Liver (tissue), 9 donors: ENCODE measurements around the gene PTPN14. TPM values are rescaled to one million over a fixed set of nuclear protein-coding genes. Genes with fewer than 3 reads are reported as not detected.

ENCODE experiments used
- DNase-seq: peaks from one replicate; pipeline ENCODE4 v3.0.0-alpha.2; 2017; ENCODE audit warnings: low spot score
- H3K27ac ChIP-seq, 2 donors: one replicate each; pipeline ENCODE4 v1.7.0; 2013; ENCODE audit warnings: inconsistent platforms in 2 of 2, low read length in 2 of 2, control low read depth in 1 of 2, low read depth in 1 of 2, mild to moderate bottlenecking in 1 of 2
- H3K27me3 ChIP-seq, 4 donors: one replicate each; pipeline versions ENCODE4 v1.6.1 to v1.7.0; 2013; ENCODE audit warnings: low read length in 3 of 4, inconsistent platforms in 1 of 4, mild to moderate bottlenecking in 1 of 4, moderate library complexity in 1 of 4; ENCODE audit not compliant: control insufficient read depth in 4 of 4, insufficient read depth in 4 of 4
- H3K36me3 ChIP-seq, 4 donors: one replicate each; pipeline versions ENCODE4 v1.6.1 to v1.7.0; 2013; ENCODE audit warnings: low read length in 3 of 4, mild to moderate bottlenecking in 3 of 4, low read depth in 1 of 4, moderate library complexity in 1 of 4; ENCODE audit not compliant: control insufficient read depth in 4 of 4, insufficient read depth in 3 of 4
- H3K4me1 ChIP-seq, 4 donors: one replicate each; pipeline versions ENCODE4 v1.6.1 to v1.7.0; 2013; ENCODE audit warnings: low read length in 3 of 4, mild to moderate bottlenecking in 3 of 4, moderate library complexity in 1 of 4; ENCODE audit not compliant: control insufficient read depth in 4 of 4, insufficient read depth in 4 of 4
- H3K4me3 ChIP-seq, 3 donors: one replicate each; pipeline versions ENCODE4 v1.6.1 to v1.7.0; 2013; ENCODE audit warnings: low read length in 3 of 3, control low read depth in 1 of 3, low read depth in 1 of 3, mild to moderate bottlenecking in 1 of 3
- H3K9ac ChIP-seq, 2 donors: one replicate each; pipeline ENCODE4 v1.7.0; 2013; ENCODE audit warnings: low read length in 2 of 2, mild to moderate bottlenecking in 2 of 2, moderate library complexity in 2 of 2, control low read depth in 1 of 2, low read depth in 1 of 2
- H3K9me3 ChIP-seq, 4 donors: one replicate each; pipeline versions ENCODE4 v1.6.1 to v1.7.0; 2013; ENCODE audit warnings: low read length in 3 of 4; ENCODE audit not compliant: control insufficient read depth in 4 of 4
- ATF3 ChIP-seq: IDR thresholded peaks from 2 replicates; pipeline ENCODE4 v1.6.1; 2016; ENCODE audit warnings: antibody characterized with exemption
- EGR1 ChIP-seq, 2 donors: IDR thresholded peaks; 2 replicates each; pipeline ENCODE4 v1.6.1; 2016 to 2018; ENCODE audit warnings: antibody characterized with exemption in 2 of 2, low read depth in 2 of 2
- FOXA1 ChIP-seq: IDR thresholded peaks from 2 replicates; pipeline ENCODE4 v1.6.1; 2016; ENCODE audit warnings: antibody characterized with exemption
- FOXA2 ChIP-seq: IDR thresholded peaks from 2 replicates; pipeline ENCODE4 v1.6.1; 2016; ENCODE audit warnings: antibody characterized with exemption
- HNF4A ChIP-seq, 2 donors: conservative IDR thresholded peaks; 2 replicates each; pipeline ENCODE4 v1.6.1; 2016; ENCODE audit warnings: antibody characterized with exemption in 2 of 2, mild to moderate bottlenecking in 2 of 2
- HNF4G ChIP-seq: IDR thresholded peaks from 2 replicates; pipeline ENCODE4 v1.6.1; 2016; ENCODE audit warnings: antibody characterized with exemption
- JUND ChIP-seq, 2 donors: IDR thresholded peaks; 2 replicates each; pipeline ENCODE4 v1.6.1; 2016; ENCODE audit warnings: antibody characterized with exemption in 2 of 2
- MAX ChIP-seq: IDR thresholded peaks from 2 replicates; pipeline ENCODE4 v1.6.1; 2016; ENCODE audit warnings: antibody characterized with exemption
- NR2F2 ChIP-seq: IDR thresholded peaks from 2 replicates; pipeline ENCODE4 v1.6.1; 2016; ENCODE audit warnings: antibody characterized with exemption
- REST ChIP-seq: IDR thresholded peaks from 2 replicates; pipeline ENCODE4 v1.6.1; 2016; ENCODE audit warnings: antibody characterized with exemption, mild to moderate bottlenecking
- SP1 ChIP-seq: IDR thresholded peaks from 2 replicates; pipeline ENCODE4 v1.6.1; 2018; ENCODE audit warnings: antibody characterized with exemption, mild to moderate bottlenecking
- TAF1 ChIP-seq: conservative IDR thresholded peaks from 2 replicates; pipeline ENCODE4 v1.6.1; 2016; ENCODE audit warnings: antibody characterized with exemption, mild to moderate bottlenecking
- WGBS: extraction: QIAGEN DNeasy Blood & Tissue Kit; methylation state at CpG from one replicate; pipeline ENCODE4 v1.1.7; 2013; 5-methylcytosine and 5-hydroxymethylcytosine counted together
- polyA plus RNA-seq, 2 donors: library from polyadenylated mRNA; stranded (reverse) in 1 of 2; unstranded in 1 of 2; fragments of 200-250 nt in 1 of 2; fragments of >200 nt in 1 of 2; fragmentation: Nextera tagmentation in 1 of 2; extraction: Ambion mirVana in 1 of 2; gene quantifications; one replicate each; pipeline versions ENCODE4 v1.2.1 to v1.2.3, GENCODE V29; 2013 to 2015
- total RNA-seq, 2 donors: library from RNA; depleted of rRNA; stranded (reverse); fragments of >200 nt; gene quantifications; one replicate each; pipeline ENCODE4 v1.2.3, GENCODE V29; 2014
- donor health status: healthy.
- donor health status: healthy.
- donor health status: healthy.
- donor health status: healthy.
- donor health status: healthy.

PTPN14 gene
- total and polyA plus RNA-seq, 4 donors, result 0.54 to 3.2 (median 1.5) TPM

- WGBS, result 83% methylated on average over 7 of the region's 7 CpGs
- no peaks in the 10 kb centered on the region for H3K9me3 ChIP-seq
- H3K4me3 ChIP-seq, result no peak overlapping the region
- no peaks in the 10 kb centered on the region for H3K36me3 ChIP-seq
- DNase-seq, result no peak
- no peaks in the 10 kb centered on the region for H3K4me1 ChIP-seq
- H3K27ac ChIP-seq, result no peak overlapping the region
- H3K27me3 ChIP-seq, result peaks cover 0 to 3% (median 0%) of the 10 kb centered on the region in 4 donors
- no peak overlapping the region for H3K9ac ChIP-seq
- TF ChIP-seq FOXA2, result no peak
- no peak for TF ChIP-seq TAF1
- TF ChIP-seq JUND (IDR thresholded peaks at IDR 0.05), result no peak
- no peak for TF ChIP-seq ATF3
- no peak for TF ChIP-seq HNF4G
- no peak for TF ChIP-seq FOXA1
- TF ChIP-seq REST, result no peak
Measured at GRCh38 chr1:214476986-214477870, 74.2 kb downstream of the PTPN14 start.

GRCh38 chr1:214476229-214476985, 75.0 kb downstream of the PTPN14 start:
- Histone ChIP-seq H3K27ac (no peak overlapping the region), H3K9me3 (no peaks in the 10 kb centered on the region), H3K4me3 (no peak overlapping the region), H3K4me1 (no peaks in the 10 kb centered on the region), H3K9ac (no peak overlapping the region), H3K36me3 (no peaks in the 10 kb centered on the region), H3K27me3 (peaks cover 0 to 3% (median 1%) of the 10 kb centered on the region in 4 donors)
- WGBS, result 90% methylated on average over 10 of the region's 10 CpGs
- TF ChIP-seq FOXA1 (no peak), SP1 (no peak), NR2F2 (no peak)
- no peak for DNase-seq

GRCh38 chr1:214475746-214476145, 75.7 kb downstream of the PTPN14 start:
- H3K4me3 ChIP-seq, result no peak overlapping the region
- H3K9me3 ChIP-seq, result no peaks in the 10 kb centered on the region
- TF ChIP-seq HNF4A (conservative IDR thresholded peaks at IDR 0.05) (no peak), ATF3 (no peak), EGR1 (IDR thresholded peaks at IDR 0.05; ENCODE audit: low read depth in 2 of 2) (no peak), HNF4G (no peak), MAX (no peak), NR2F2 (no peak)
- WGBS, result 91% methylated on average over 3 of the region's 3 CpGs
- H3K27me3 ChIP-seq, result peaks cover 0 to 3% (median 1%) of the 10 kb centered on the region in 4 donors
- H3K36me3 ChIP-seq, result no peaks in the 10 kb centered on the region
- no peaks in the 10 kb centered on the region for H3K4me1 ChIP-seq
- no peak for DNase-seq
- H3K9ac ChIP-seq, result no peak overlapping the region
- no peak overlapping the region for H3K27ac ChIP-seq
